CD4-positive, alpha-beta memory T cell (primary cell): ENCODE measurements around the gene SRF. TPM values are rescaled to one million over a fixed set of nuclear protein-coding genes. Genes with fewer than 3 reads are reported as not detected.
A peak's percentile ranks its signal among the peaks of the same experiment; 100 is the strongest.
"Not testable (repeated sequence)": the region's sequence is repeated elsewhere in the genome, so short reads cannot be mapped to it uniquely, and the experiment has no call there.

Experiments
- CTCF ChIA-PET: fragments of 350-600 bp; sonication (Branson Sonifier 250); formaldehyde crosslinking; loops from one replicate; lab custom pipeline; 2021; ENCODE audit warnings: inconsistent platforms; ENCODE audit not compliant: partially characterized antibody; lab: Charles Lee
- POLR2A ChIA-PET: fragments of 350-600 bp; sonication (Branson Sonifier 250); formaldehyde crosslinking; loops from one replicate; lab custom pipeline; 2021; ENCODE audit not compliant: partially characterized antibody; lab: Charles Lee
- DNase-seq, 5 donors: peaks; one replicate each; pipeline versions ENCODE4 v3.0.0 to v3.0.0-alpha.2; 2020 to 2022; ENCODE audit warnings: mixed read lengths in 1 of 5
- H3K27ac ChIP-seq: one replicate; pipeline ENCODE4 v1.7.0; 2013; ENCODE audit warnings: low read depth, low read length
- H3K27me3 ChIP-seq: 2 replicates; pipeline ENCODE4 v1.7.0; 2013; ENCODE audit warnings: mild to moderate bottlenecking, low read length, moderate library complexity; ENCODE audit not compliant: insufficient read depth
- H3K36me3 ChIP-seq: 2 replicates; pipeline ENCODE4 v1.7.0; 2013; ENCODE audit warnings: mild to moderate bottlenecking, low read length, moderate library complexity; ENCODE audit not compliant: insufficient read depth
- H3K4me1 ChIP-seq: 2 replicates; pipeline ENCODE4 v1.7.0; 2013; ENCODE audit warnings: mild to moderate bottlenecking, low read length, moderate library complexity; ENCODE audit not compliant: insufficient read depth
- H3K4me3 ChIP-seq, 2 donors: one replicate each; pipeline ENCODE4 v1.7.0; 2013; ENCODE audit warnings: low read length in 2 of 2, mild to moderate bottlenecking in 1 of 2
- H3K9me3 ChIP-seq, 2 donors: one replicate each; pipeline ENCODE4 v1.7.0; 2013; ENCODE audit warnings: low read length in 2 of 2, control low read depth in 1 of 2; ENCODE audit not compliant: control insufficient read depth in 1 of 2
- H3K27ac Mint-ChIP-seq, 7 donors: one replicate each; pipeline ENCODE4 v1.8.0; 2020 to 2021; ENCODE audit warnings: mixed read lengths in 7 of 7, mild to moderate bottlenecking in 6 of 7, inconsistent platforms in 3 of 7, moderate library complexity in 3 of 7
- H3K27me3 Mint-ChIP-seq, 2 donors: one replicate each; pipeline ENCODE4 v1.8.0; 2020 to 2021; ENCODE audit warnings: mixed read lengths in 2 of 2
- H3K36me3 Mint-ChIP-seq, 2 donors: one replicate each; pipeline ENCODE4 v1.8.0; 2020 to 2021; ENCODE audit warnings: mixed read lengths in 2 of 2, inconsistent platforms in 1 of 2, mild to moderate bottlenecking in 1 of 2
- H3K4me1 Mint-ChIP-seq, 4 donors: one replicate each; pipeline ENCODE4 v1.8.0; 2020 to 2021; ENCODE audit warnings: mixed read lengths in 4 of 4, mild to moderate bottlenecking in 1 of 4
- H3K4me3 Mint-ChIP-seq, 8 donors: one replicate each; pipeline ENCODE4 v1.8.0; 2020 to 2021; ENCODE audit warnings: mixed read lengths in 8 of 8, mild to moderate bottlenecking in 7 of 8, moderate library complexity in 6 of 8, inconsistent platforms in 3 of 8
- H3K9me3 Mint-ChIP-seq, 8 donors: one replicate each; pipeline ENCODE4 v1.8.0; 2020 to 2021; ENCODE audit warnings: mixed read lengths in 8 of 8, mild to moderate bottlenecking in 5 of 8, inconsistent platforms in 3 of 8, moderate library complexity in 1 of 8
- intact Hi-C: fragments of 100-400 bp; cut with micrococcal nuclease; formaldehyde crosslinking; loops from one replicate; pipeline ENCODE4 v1.15.1; 2023
- polyA plus RNA-seq, 2 donors: library from polyadenylated mRNA; unstranded; fragments of 300-500 nt; fragmentation: Illumina TruSeq; gene quantifications; one replicate each; pipeline ENCODE4 v1.2.3, GENCODE V29; 2021
- total RNA-seq, 2 experiments: library from RNA; stranded (reverse); gene quantifications; one replicate each; pipeline ENCODE4 v1.2.3, GENCODE V29; 2021

SRF gene
- total and polyA plus RNA-seq, 4 experiments from 2014 or later, result 2.3 to 25.0 (median 15.6) TPM

GRCh38 chr6:43127877-43128276 lies 43.2 kb upstream of the SRF start:
- DNase-seq, result no peak
- CTCF ChIA-PET, result interaction anchor here (0.6 kb wide), 1 partner anchor 64 kb away, joined by 3 read pairs; no protein-coding TSS in a partner anchor
- no peaks in the 10 kb centered on the region for H3K36me3 ChIP-seq

GRCh38 chr6:43128926-43129325 lies 42.1 kb upstream of the SRF start:
- no peaks in the 10 kb centered on the region for H3K9me3 ChIP-seq
- no peaks in the 10 kb centered on the region for H3K27me3 ChIP-seq
- no peaks in the 10 kb centered on the region for H3K9me3 Mint-ChIP-seq
- H3K27ac ChIP-seq, result no peak overlapping the region
- H3K27me3 Mint-ChIP-seq, result peaks cover 0 to 2% of the 10 kb centered on the region in 2 donors
- CTCF ChIA-PET, result interaction anchor here (1.1 to 1.8 kb wide), 2 partner anchors 14 to 227 kb away, joined by 3 to 7 read pairs; no protein-coding TSS in a partner anchor
- no peaks in the 10 kb centered on the region for H3K36me3 ChIP-seq
- H3K27ac Mint-ChIP-seq, result no peak overlapping the region
- H3K4me3 Mint-ChIP-seq, result no peak overlapping the region
- POLR2A ChIA-PET, result no interaction called here
- H3K4me1 ChIP-seq, result no peaks in the 10 kb centered on the region
- no peaks in the 10 kb centered on the region for H3K36me3 Mint-ChIP-seq
- H3K4me3 ChIP-seq, result no peak overlapping the region
- intact Hi-C loops, result no loop called here
- H3K4me1 Mint-ChIP-seq, result no peaks in the 10 kb centered on the region
- DNase-seq, result no peak

More at GRCh38 chr6:43127877-43128276, 43.2 kb upstream of the SRF start:
- no peak overlapping the region for H3K27ac ChIP-seq
- Mint-ChIP-seq H3K27me3 (peaks cover 0 to 2% of the 10 kb centered on the region in 2 donors), H3K36me3 (no peaks in the 10 kb centered on the region), H3K4me3 (no peak overlapping the region), H3K9me3 (no peaks in the 10 kb centered on the region), H3K4me1 (no peaks in the 10 kb centered on the region), H3K27ac (no peak overlapping the region)
- POLR2A ChIA-PET, result no interaction called here
- H3K27me3 ChIP-seq, result no peaks in the 10 kb centered on the region
- no peaks in the 10 kb centered on the region for H3K9me3 ChIP-seq
- no peaks in the 10 kb centered on the region for H3K4me1 ChIP-seq
- no peak overlapping the region for H3K4me3 ChIP-seq
- intact Hi-C loops, result no loop called here

- H3K27me3 ChIP-seq, result no peaks in the 10 kb centered on the region
- H3K27ac Mint-ChIP-seq, result peak overlapping the region in 1 of 7 donors; percentile 17
- H3K36me3 Mint-ChIP-seq, result no peaks in the 10 kb centered on the region
- peak in 1 of 5 donors; percentile 6 for DNase-seq
- POLR2A ChIA-PET, result no interaction called here
- H3K4me3 Mint-ChIP-seq, result no peak overlapping the region
- H3K27me3 Mint-ChIP-seq, result peaks cover 0 to 2% of the 10 kb centered on the region in 2 donors
- H3K4me1 Mint-ChIP-seq, result no peaks in the 10 kb centered on the region
- no peak overlapping the region for H3K4me3 ChIP-seq
- intact Hi-C loops, result no loop called here
- H3K4me1 ChIP-seq, result no peaks in the 10 kb centered on the region
- H3K36me3 ChIP-seq, result no peaks in the 10 kb centered on the region
- no peaks in the 10 kb centered on the region for H3K9me3 Mint-ChIP-seq
- no peak overlapping the region for H3K27ac ChIP-seq
- H3K9me3 ChIP-seq, result no peaks in the 10 kb centered on the region
- CTCF ChIA-PET, result interaction anchor here (1.8 to 3.1 kb wide), 2 partner anchors 14 to 228 kb away, joined by 6 to 7 read pairs; no protein-coding TSS in a partner anchor
These were observed 41.5 kb upstream of the SRF start for GRCh38 chr6:43129434-43130194.

- Mint-ChIP-seq H3K27ac (no peak overlapping the region), H3K27me3 (peaks cover 0 to 2% of the 10 kb centered on the region in 2 donors), H3K36me3 (no peaks in the 10 kb centered on the region), H3K9me3 (no peaks in the 10 kb centered on the region), H3K4me1 (no peaks in the 10 kb centered on the region), H3K4me3 (no peak overlapping the region)
- Histone ChIP-seq H3K4me3 (no peak overlapping the region), H3K4me1 (no peaks in the 10 kb centered on the region), H3K27me3 (no peaks in the 10 kb centered on the region), H3K9me3 (no peaks in the 10 kb centered on the region), H3K36me3 (no peaks in the 10 kb centered on the region), H3K27ac (no peak overlapping the region)
- DNase-seq, result no peak
- POLR2A ChIA-PET, result no interaction called here
- CTCF ChIA-PET, result interaction anchor here (1.8 to 3.1 kb wide), 2 partner anchors 13 to 229 kb away, joined by 6 to 7 read pairs; no protein-coding TSS in a partner anchor
- intact Hi-C loops, result no loop called here
These were observed 40.6 kb upstream of the SRF start for GRCh38 chr6:43130429-43130828.

DNA sequence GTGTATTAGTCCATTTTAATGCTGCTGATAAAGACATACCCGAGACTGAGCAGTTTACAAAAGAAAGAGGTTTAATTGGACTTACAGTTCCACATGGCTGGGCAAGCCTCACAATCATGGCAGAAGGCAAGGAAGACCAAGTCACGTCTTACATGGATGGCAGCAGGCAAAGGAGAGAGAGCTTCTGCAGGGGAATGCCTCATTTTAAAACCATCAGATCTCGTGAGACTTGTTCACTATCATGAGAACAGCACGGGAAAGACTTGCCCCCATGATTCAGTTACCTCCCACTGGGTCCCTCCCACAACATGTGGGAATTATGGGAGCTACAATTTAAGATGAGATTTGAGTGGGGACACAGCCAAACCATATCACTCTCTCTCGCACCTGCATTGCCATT lies 39.7 kb upstream of the SRF start:
- DNase-seq, H3K4me3 ChIP-seq, H3K9me3 ChIP-seq, H3K27me3 Mint-ChIP-seq, H3K4me1 Mint-ChIP-seq, H3K36me3 Mint-ChIP-seq, H3K27me3 ChIP-seq, intact Hi-C loops, H3K4me1 ChIP-seq, H3K36me3 ChIP-seq, H3K27ac ChIP-seq, H3K27ac Mint-ChIP-seq, H3K9me3 Mint-ChIP-seq: not testable (repeated sequence)
- CTCF ChIA-PET, result interaction anchor here (0.8 to 3.1 kb wide), 2 partner anchors 12 to 230 kb away, joined by 3 to 6 read pairs; no protein-coding TSS in a partner anchor
- H3K4me3 Mint-ChIP-seq, result peak overlapping the region in 1 of 8 donors; percentile 4
- POLR2A ChIA-PET, result interaction anchor here (0.8 kb wide), 1 partner anchor 12 kb away, joined by 3 read pairs; no protein-coding TSS in a partner anchor

DNA sequence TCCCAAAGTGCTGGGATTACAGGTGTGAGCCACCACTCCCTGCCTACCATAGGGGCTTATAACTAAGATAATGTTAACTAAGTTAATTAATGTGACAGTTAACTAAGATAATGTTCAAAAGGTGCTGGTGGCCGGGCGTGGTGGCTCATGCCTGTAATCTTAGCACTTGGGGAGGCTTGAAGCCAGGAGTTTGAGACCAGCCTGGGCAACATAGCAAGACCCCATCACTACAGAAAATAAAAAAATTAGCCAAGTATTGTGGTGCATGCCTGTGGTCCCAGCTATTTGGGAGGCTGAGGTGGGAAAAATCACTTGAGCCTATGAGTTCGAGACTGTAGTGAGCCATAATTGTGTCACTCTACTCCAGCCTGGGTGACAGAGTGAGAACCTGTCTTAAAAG lies 32.8 kb upstream of the SRF start:
- Histone ChIP-seq H3K27ac (no peak overlapping the region), H3K36me3 (no peaks in the 10 kb centered on the region), H3K27me3 (no peaks in the 10 kb centered on the region), H3K4me3 (no peak overlapping the region), H3K9me3 (no peaks in the 10 kb centered on the region), H3K4me1 (peaks cover 5% of the 10 kb centered on the region)
- intact Hi-C loops, result no loop called here
- POLR2A ChIA-PET, result no interaction called here
- Mint-ChIP-seq H3K4me3 (no peak overlapping the region), H3K27me3 (no peaks in the 10 kb centered on the region), H3K36me3 (no peaks in the 10 kb centered on the region), H3K9me3 (no peaks in the 10 kb centered on the region), H3K4me1 (peaks cover 0 to 5% (median under 1%) of the 10 kb centered on the region in 4 donors), H3K27ac (no peak overlapping the region)
- no peak for DNase-seq
- CTCF ChIA-PET, result no interaction called here

- H3K36me3 Mint-ChIP-seq, H3K36me3 ChIP-seq, H3K9me3 ChIP-seq, CTCF ChIA-PET, H3K27ac ChIP-seq, H3K27me3 Mint-ChIP-seq, H3K9me3 Mint-ChIP-seq, H3K4me3 ChIP-seq, H3K27me3 ChIP-seq, H3K4me3 Mint-ChIP-seq, DNase-seq, POLR2A ChIA-PET: not testable (repeated sequence)
- Mint-ChIP-seq H3K27ac (peak overlapping the region in 1 of 7 donors; percentile 79), H3K4me1 (peaks cover 1 to 11% (median 3%) of the 10 kb centered on the region in 4 donors)
- intact Hi-C loops, result loop anchor here (10.0 kb wide), 1 partner anchor 475 kb away; no protein-coding TSS in a partner anchor
- H3K4me1 ChIP-seq, result peaks cover 12% of the 10 kb centered on the region
These were observed 31.1 kb upstream of the SRF start for GRCh38 chr6:43139973-43140372.
